AG09319 (cell line): ENCODE measurements around the gene GADD45A.

Source experiments
- DNase-seq: peaks from one replicate; pipeline ENCODE4 v3.0.0-alpha.2; 2010; ENCODE audit warnings: low read depth; ENCODE audit errors: extremely low read depth
- TF ChIP-seq, protein P1 (sequence below): IDR thresholded peaks from 2 replicates; pipeline ENCODE4 v1.5.1; 2011; ENCODE audit warnings: low read depth, mild to moderate bottlenecking, inconsistent platforms, low read length, moderate library complexity

Gene GADD45A

DNA sequence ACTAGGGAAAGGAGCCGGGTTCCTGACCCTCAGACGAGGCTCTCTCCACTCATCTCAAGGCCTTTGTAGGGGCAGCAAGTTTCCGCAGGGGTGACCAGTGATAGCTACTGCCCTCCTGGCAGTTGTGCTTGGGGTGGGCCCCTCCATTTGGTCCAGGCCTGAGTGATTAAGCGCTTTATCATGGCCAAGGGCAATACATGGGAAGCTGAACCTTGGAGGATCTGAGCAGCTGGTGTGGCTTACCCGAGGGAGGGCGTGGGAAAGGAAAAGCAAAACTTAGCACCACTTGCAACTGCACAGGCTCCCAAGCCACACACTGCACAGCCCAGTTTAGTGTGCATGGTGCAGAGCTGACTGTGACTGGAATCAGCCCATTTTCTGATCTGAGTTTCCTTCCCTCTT, 47.8 kb downstream of the GADD45A start:
- TF ChIP-seq, protein P1, sequence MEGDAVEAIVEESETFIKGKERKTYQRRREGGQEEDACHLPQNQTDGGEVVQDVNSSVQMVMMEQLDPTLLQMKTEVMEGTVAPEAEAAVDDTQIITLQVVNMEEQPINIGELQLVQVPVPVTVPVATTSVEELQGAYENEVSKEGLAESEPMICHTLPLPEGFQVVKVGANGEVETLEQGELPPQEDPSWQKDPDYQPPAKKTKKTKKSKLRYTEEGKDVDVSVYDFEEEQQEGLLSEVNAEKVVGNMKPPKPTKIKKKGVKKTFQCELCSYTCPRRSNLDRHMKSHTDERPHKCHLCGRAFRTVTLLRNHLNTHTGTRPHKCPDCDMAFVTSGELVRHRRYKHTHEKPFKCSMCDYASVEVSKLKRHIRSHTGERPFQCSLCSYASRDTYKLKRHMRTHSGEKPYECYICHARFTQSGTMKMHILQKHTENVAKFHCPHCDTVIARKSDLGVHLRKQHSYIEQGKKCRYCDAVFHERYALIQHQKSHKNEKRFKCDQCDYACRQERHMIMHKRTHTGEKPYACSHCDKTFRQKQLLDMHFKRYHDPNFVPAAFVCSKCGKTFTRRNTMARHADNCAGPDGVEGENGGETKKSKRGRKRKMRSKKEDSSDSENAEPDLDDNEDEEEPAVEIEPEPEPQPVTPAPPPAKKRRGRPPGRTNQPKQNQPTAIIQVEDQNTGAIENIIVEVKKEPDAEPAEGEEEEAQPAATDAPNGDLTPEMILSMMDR: no peak
- DNase-seq: no peak

DNA sequence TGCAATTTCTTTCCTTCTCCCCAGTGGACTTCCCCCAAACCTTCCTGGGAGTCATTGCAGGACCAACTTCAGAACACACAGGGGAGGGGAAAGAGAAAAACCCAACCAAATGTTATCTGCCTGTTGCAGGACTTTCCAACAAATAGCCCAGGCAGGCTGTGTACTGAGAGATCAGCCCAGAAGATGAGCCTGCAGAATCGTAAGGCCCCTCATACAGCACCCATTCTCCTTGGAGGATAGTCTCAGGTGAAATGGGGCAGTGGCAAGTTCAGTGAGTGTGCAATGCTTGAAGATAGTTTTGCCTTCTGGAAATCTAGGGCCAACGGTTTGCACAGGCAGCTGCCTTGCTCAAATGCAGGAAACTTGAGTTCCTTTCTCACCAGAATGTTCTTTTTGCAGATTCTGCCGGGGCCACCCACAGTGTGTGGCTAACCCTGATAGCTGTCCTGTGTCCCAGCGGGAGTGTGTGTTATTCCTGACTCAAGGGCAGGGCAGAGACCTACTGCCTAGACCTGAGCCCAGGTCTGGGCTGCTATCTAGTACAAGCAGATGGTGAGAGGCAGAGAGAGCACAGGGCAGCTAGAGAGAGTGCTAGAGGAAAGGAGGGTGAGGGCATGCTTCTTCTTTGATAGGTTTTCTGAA, 48.8 kb downstream of the GADD45A start:
- DNase-seq: no peak

DNA sequence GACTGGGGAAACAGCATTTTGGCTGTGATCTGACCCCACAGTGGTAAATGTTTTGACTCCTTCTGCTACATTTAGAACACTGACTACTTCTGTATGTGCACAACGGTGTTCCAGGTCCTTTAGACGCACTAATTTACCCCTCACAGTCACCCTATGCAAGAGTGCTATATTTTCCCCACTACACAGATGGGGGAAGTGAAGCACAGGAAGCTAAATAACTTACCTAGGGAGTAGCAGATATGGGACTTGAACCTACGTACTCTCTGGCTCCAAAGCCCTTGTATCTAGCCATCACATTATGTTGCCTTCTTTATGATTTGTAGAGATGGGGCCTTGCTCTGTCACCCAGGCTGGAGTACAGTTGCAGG, 49.3 kb downstream of the GADD45A start:
- TF ChIP-seq, protein P1: no peak
- no peak for DNase-seq

More for the DNA sequence above, 48.8 kb downstream of the GADD45A start:
- TF ChIP-seq, protein P1: no peak

DNA sequence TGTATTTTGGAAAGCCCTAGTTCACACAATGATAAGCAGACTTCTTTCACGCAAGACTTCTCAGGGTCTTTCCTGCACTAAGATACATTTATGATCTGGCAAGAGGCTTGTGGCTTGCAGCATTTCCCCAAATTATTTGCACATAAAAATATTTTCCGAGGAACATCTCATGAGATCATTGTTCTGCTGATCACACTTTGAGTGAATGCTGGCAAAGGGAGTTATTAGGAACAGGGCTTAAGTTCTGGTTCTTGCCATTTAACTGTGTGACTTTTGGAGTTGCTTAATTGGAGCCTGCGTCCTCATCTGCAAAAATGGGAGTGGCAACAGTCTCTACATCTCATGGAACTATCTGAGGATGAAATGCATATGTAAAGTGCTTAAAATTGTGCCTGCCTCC, 50.2 kb downstream of the GADD45A start:
- no peak for DNase-seq
- TF ChIP-seq, protein P1: no peak

DNA sequence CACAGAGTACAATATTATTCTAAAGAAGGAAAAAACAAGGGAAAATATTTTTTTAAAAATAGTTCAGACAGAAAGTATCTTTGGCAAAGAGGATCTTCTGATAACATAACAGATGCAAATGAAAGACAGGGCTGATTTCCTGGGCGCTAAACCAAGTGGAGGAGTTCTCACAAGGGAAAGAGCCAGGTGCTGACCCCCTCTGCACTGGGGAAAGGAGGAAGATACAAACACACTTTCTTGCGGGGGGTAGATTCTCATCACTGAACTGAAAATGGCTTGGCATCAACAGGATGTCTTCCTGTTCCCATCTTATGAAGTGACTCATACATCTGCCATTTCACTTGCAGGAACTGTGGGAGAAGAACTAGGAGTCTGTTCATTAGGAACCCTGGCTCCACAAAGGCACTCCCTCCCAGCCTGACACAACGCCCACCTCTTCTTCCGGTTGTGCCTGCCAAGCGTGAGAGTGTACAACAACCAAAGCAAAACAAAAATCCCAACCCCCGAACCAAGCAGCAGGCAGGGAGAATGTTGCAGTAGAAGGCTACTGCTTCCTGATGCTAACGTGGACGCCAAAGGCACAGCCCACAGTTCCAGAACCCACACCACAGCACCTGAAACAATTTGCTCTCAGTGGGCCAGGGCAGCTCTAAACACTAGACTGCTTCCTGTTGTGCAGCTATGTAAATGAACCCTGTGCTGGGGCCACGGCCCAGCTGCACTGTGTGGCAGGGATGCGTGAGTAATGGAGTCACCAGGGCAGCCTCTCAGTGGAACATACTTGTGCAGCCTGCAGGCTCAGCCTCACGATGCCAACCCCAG, 51.0 kb downstream of the GADD45A start:
- DNase-seq: peak; percentile 76
- TF ChIP-seq, protein P1: no peak

DNA sequence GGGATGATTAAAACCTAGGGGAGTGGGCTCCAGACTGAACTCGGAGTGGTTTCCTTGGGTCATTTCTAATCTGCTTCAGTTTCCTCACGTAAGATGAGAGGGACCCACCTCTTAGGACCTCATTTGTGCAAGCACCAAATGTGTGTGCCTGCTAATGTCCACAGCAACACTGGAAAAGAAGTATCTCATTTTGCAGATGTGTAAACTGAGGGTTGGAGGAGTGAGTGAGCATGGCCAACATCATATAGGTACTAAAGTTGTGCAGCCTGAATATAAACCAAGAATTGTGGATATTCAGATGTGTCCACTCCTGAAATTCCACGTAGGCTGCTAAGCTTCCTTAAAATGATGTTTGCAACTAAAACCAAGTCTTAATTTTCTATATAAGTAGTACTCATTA, 51.7 kb downstream of the GADD45A start:
- DNase-seq: no peak
- TF ChIP-seq, protein P1: no peak

DNA sequence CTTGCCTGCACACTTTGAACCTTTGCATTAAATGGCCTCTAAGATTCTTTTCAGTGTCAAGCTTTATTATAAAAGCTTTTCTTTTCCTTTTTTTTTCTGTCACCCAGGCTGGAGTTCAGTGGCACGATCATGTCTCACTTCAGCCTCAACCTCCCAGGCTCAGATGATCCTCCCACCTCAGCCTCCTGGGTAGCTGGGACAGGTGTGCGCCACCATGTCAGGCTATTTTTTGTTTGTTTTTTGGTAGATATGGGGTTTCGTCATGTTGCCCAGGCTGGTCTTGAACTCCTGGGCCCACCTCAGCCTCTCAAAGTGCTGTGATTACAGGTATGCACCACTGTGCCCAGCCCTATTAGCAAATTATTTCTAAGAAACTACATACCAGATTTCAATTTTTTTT, 52.9 kb downstream of the GADD45A start:
- TF ChIP-seq, protein P1: no peak
- no peak for DNase-seq
